H9 (cell line): ENCODE results near the gene CTNNA3. TPM values are rescaled to one million over a fixed set of nuclear protein-coding genes. Genes with fewer than 3 reads are reported as not detected.
"Not testable (repeated sequence)": the region's sequence is repeated elsewhere in the genome, so short reads cannot be mapped to it uniquely, and the experiment has no call there.

Experiments used
- DNase-seq: peaks from one replicate; pipeline ENCODE4 v3.0.0-alpha.2; 2017
- H2AFZ ChIP-seq: one replicate; pipeline ENCODE4 v1.6.1; 2013; ENCODE audit warnings: mild to moderate bottlenecking, low read length, control low read depth, moderate library complexity
- H2AK5ac ChIP-seq: 2 replicates; pipeline ENCODE4 v1.6.1; 2013; ENCODE audit warnings: low read length, control low read depth, mixed read lengths; ENCODE audit not compliant: insufficient read length
- H2BK120ac ChIP-seq: one replicate; pipeline ENCODE4 v1.6.1; 2013; ENCODE audit warnings: low read depth, mild to moderate bottlenecking, low read length, control low read depth, inconsistent platforms; ENCODE audit not compliant: poor library complexity, severe bottlenecking
- H2BK12ac ChIP-seq: 2 replicates; pipeline ENCODE4 v1.6.1; 2013; ENCODE audit warnings: low read length, control low read depth, mixed read lengths, low read depth; ENCODE audit not compliant: insufficient read length
- H2BK15ac ChIP-seq: 2 replicates; pipeline ENCODE4 v1.6.1; 2013; ENCODE audit warnings: low read depth, low read length, control low read depth
- H2BK20ac ChIP-seq: one replicate; pipeline ENCODE4 v1.6.1; 2013; ENCODE audit warnings: low read depth, mild to moderate bottlenecking, low read length, control low read depth, inconsistent platforms; ENCODE audit not compliant: poor library complexity, severe bottlenecking
- H2BK5ac ChIP-seq: 2 replicates; pipeline ENCODE4 v1.6.1; 2013; ENCODE audit warnings: low read length, control low read depth, mixed read lengths; ENCODE audit not compliant: insufficient read length
- H3K14ac ChIP-seq: 2 replicates; pipeline ENCODE4 v1.6.1; 2013; ENCODE audit warnings: low read length, control low read depth; ENCODE audit not compliant: insufficient read depth
- H3K18ac ChIP-seq: 2 replicates; pipeline ENCODE4 v1.6.1; 2013; ENCODE audit warnings: low read depth, mild to moderate bottlenecking, mixed read lengths, low read length, control low read depth; ENCODE audit not compliant: insufficient read length
- H3K23ac ChIP-seq: 2 replicates; pipeline ENCODE4 v1.6.1; 2013; ENCODE audit warnings: low read length, control low read depth, mixed read lengths, low read depth; ENCODE audit not compliant: insufficient read length
- H3K23me2 ChIP-seq: 2 replicates; pipeline ENCODE4 v1.6.1; 2013; ENCODE audit warnings: low read depth, mild to moderate bottlenecking, mixed read lengths, low read length, control low read depth; ENCODE audit not compliant: insufficient read length, poor library complexity, severe bottlenecking
- H3K27ac ChIP-seq: 2 replicates; pipeline ENCODE4 v1.5.1; 2013; ENCODE audit warnings: low read length, control low read depth, mixed read lengths, low read depth; ENCODE audit not compliant: insufficient read length
- H3K27me3 ChIP-seq: 2 replicates; pipeline ENCODE4 v1.6.1; 2013; ENCODE audit warnings: low read length, control low read depth, inconsistent platforms; ENCODE audit not compliant: insufficient read depth
- H3K4ac ChIP-seq: 2 replicates; pipeline ENCODE4 v1.6.1; 2013; ENCODE audit warnings: low read depth, mild to moderate bottlenecking, control low read depth, inconsistent platforms, low read length, moderate library complexity
- H3K4me1 ChIP-seq: 2 replicates; pipeline ENCODE4 v1.6.1; 2013; ENCODE audit warnings: low read length, control low read depth, inconsistent platforms; ENCODE audit not compliant: insufficient read depth
- H3K4me2 ChIP-seq: 2 replicates; pipeline ENCODE4 v1.6.1; 2013; ENCODE audit warnings: low read length, control low read depth, mixed read lengths; ENCODE audit not compliant: insufficient read length, insufficient read depth
- H3K56ac ChIP-seq: 2 replicates; pipeline ENCODE4 v1.6.1; 2013; ENCODE audit warnings: low read depth, mild to moderate bottlenecking, mixed read lengths, low read length, control low read depth; ENCODE audit not compliant: insufficient read length
- H3K79me1 ChIP-seq: 2 replicates; pipeline ENCODE4 v1.6.1; 2013; ENCODE audit warnings: low read depth, mild to moderate bottlenecking, moderate library complexity, low read length, control low read depth, inconsistent platforms; ENCODE audit not compliant: insufficient read depth, poor library complexity, severe bottlenecking
- H3K79me2 ChIP-seq: 2 replicates; pipeline ENCODE4 v1.6.1; 2013; ENCODE audit warnings: low read length, control low read depth, inconsistent platforms; ENCODE audit not compliant: insufficient read depth
- H3K9ac ChIP-seq: 2 replicates; pipeline ENCODE4 v1.6.1; 2013; ENCODE audit warnings: low read length, control low read depth, mixed read lengths; ENCODE audit not compliant: insufficient read length; ENCODE audit errors: extremely low read depth
- H3K9me3 ChIP-seq: one replicate; pipeline ENCODE4 v1.6.1; 2013; ENCODE audit warnings: low read depth, low read length, inconsistent platforms; ENCODE audit not compliant: control insufficient read depth
- H3T11ph ChIP-seq: one replicate; pipeline ENCODE4 v1.6.1; 2013; ENCODE audit warnings: mild to moderate bottlenecking, low read length, control low read depth, inconsistent platforms
- H4K20me1 ChIP-seq: one replicate; pipeline ENCODE4 v1.6.1; 2013; ENCODE audit not compliant: control insufficient read depth, insufficient read length, insufficient read depth
- H4K5ac ChIP-seq: 2 replicates; pipeline ENCODE4 v1.6.1; 2013; ENCODE audit warnings: low read depth, mild to moderate bottlenecking, mixed read lengths, low read length, control low read depth; ENCODE audit not compliant: insufficient read length
- H4K8ac ChIP-seq: replicated peaks from 2 replicates; pipeline ENCODE4 v1.6.1; 2013; ENCODE audit warnings: low read length, control low read depth, mixed read lengths, low read depth; ENCODE audit not compliant: insufficient read length
- H4K91ac ChIP-seq: 2 replicates; pipeline ENCODE4 v1.6.1; 2013; ENCODE audit warnings: low read depth, mild to moderate bottlenecking, moderate library complexity, mixed read lengths, low read length, control low read depth; ENCODE audit not compliant: insufficient read length
- H3K27ac Mint-ChIP-seq, 3 experiments: 2 replicates in 2 of 3; 3 replicates in 1 of 3; pipeline ENCODE4 v1.8.0; 2020 to 2021; ENCODE audit warnings: mixed read lengths in 3 of 3, mild to moderate bottlenecking in 1 of 3, moderate library complexity in 1 of 3
- H3K27me3 Mint-ChIP-seq: 2 replicates; pipeline ENCODE4 v1.8.0; 2021; ENCODE audit warnings: low read depth, mild to moderate bottlenecking, moderate library complexity, mixed read lengths
- H3K36me3 Mint-ChIP-seq, 3 experiments: 2 replicates in 2 of 3; 3 replicates in 1 of 3; pipeline ENCODE4 v1.8.0; 2020 to 2021; ENCODE audit warnings: low read depth in 3 of 3, mixed read lengths in 3 of 3; ENCODE audit not compliant: insufficient read depth in 1 of 3
- H3K4me1 Mint-ChIP-seq, 2 experiments: 2 replicates each; pipeline ENCODE4 v1.8.0; 2020; ENCODE audit warnings: mixed read lengths in 2 of 2
- H3K4me3 Mint-ChIP-seq, 2 experiments: 2 replicates in 1 of 2; 3 replicates in 1 of 2; pipeline ENCODE4 v1.8.0; 2020 to 2021; ENCODE audit warnings: mild to moderate bottlenecking in 2 of 2, mixed read lengths in 2 of 2, moderate library complexity in 1 of 2
- H3K9me3 Mint-ChIP-seq, 2 experiments: 2 replicates in 1 of 2; 3 replicates in 1 of 2; pipeline ENCODE4 v1.8.0; 2020; ENCODE audit warnings: mild to moderate bottlenecking in 2 of 2, mixed read lengths in 2 of 2, moderate library complexity in 1 of 2
- WGBS: extraction: QIAGEN DNeasy Blood & Tissue Kit; methylation state at CpG from one replicate; pipeline ENCODE4 v1.1.7; 2013; ENCODE audit warnings: missing lambda C conversion rate, low lambda C conversion rate, mixed read lengths; ENCODE audit not compliant: insufficient read length; ENCODE audit errors: extremely low coverage; 5-methylcytosine and 5-hydroxymethylcytosine counted together
- total RNA-seq: library from RNA; stranded (reverse); gene quantifications from 2 replicates; pipeline ENCODE4 v1.2.1, GENCODE V29; 2021
- TF ChIP-seq, protein P1 (sequence below): fragments of 200-600 bp; sonication (generic); conservative IDR thresholded peaks from 3 replicates; pipeline ENCODE4 v1.8.0; 2021; ENCODE audit warnings: antibody characterized with exemption, mild to moderate bottlenecking

The CTNNA3 gene
- total RNA-seq, 1 experiment from 2014 or later: 3.3 TPM

DNA sequence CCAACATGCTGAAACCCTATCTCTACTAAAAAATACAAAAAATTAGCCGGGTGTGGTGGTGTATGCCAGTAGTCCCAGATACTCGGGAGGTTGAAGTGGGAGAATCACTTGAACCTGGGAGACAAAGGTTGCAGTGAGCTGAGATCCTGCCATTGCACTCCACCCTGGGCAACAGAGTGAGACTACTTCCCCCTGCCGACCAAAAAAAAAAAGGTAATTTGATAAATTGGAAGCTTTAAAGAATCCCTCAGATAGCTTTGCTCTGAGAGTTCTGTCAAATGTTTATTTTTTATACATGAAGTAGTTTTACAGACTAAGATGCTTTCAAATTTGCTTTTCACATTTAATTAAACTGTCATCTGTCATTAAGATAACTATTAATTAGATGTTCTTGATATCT is 1333.5 kb downstream of the CTNNA3 start:
- Histone ChIP-seq H2BK12ac (no peak overlapping the region), H2BK15ac (no peak overlapping the region), H3K4ac (no peak overlapping the region), H3K56ac (no peak overlapping the region), H4K8ac (no peak overlapping the region), H3T11ph (no peak overlapping the region), H3K4me1 (no peaks in the 10 kb centered on the region), H4K20me1 (no peaks in the 10 kb centered on the region), H3K14ac (no peak overlapping the region), H2BK20ac (no peak overlapping the region), H3K23ac (no peak overlapping the region), H3K79me2 (no peaks in the 10 kb centered on the region), H3K9ac (no peak overlapping the region), H3K4me2 (no peak overlapping the region), H2AK5ac (no peak overlapping the region), H4K5ac (no peak overlapping the region), H2BK120ac (no peak overlapping the region), H3K27me3 (no peaks in the 10 kb centered on the region), H3K9me3 (no peaks in the 10 kb centered on the region), H3K79me1 (no peaks in the 10 kb centered on the region), H2BK5ac (no peak overlapping the region), H4K91ac (no peak overlapping the region), H3K18ac (no peak overlapping the region), H3K27ac (no peak overlapping the region), H3K23me2 (no peaks in the 10 kb centered on the region), H2AFZ (no peak overlapping the region)
- no peak for DNase-seq
- Mint-ChIP-seq H3K27me3 (no peaks in the 10 kb centered on the region), H3K36me3 (no peaks in the 10 kb centered on the region), H3K4me3 (no peak overlapping the region), H3K9me3 (peaks cover 0 to 2% of the 10 kb centered on the region in 2 experiments; a peak in 3 of 5 replicates), H3K4me1 (no peaks in the 10 kb centered on the region), H3K27ac (no peak overlapping the region)
- TF ChIP-seq, protein P1, sequence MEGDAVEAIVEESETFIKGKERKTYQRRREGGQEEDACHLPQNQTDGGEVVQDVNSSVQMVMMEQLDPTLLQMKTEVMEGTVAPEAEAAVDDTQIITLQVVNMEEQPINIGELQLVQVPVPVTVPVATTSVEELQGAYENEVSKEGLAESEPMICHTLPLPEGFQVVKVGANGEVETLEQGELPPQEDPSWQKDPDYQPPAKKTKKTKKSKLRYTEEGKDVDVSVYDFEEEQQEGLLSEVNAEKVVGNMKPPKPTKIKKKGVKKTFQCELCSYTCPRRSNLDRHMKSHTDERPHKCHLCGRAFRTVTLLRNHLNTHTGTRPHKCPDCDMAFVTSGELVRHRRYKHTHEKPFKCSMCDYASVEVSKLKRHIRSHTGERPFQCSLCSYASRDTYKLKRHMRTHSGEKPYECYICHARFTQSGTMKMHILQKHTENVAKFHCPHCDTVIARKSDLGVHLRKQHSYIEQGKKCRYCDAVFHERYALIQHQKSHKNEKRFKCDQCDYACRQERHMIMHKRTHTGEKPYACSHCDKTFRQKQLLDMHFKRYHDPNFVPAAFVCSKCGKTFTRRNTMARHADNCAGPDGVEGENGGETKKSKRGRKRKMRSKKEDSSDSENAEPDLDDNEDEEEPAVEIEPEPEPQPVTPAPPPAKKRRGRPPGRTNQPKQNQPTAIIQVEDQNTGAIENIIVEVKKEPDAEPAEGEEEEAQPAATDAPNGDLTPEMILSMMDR: no peak
- WGBS: no CpG with 5 or more reads among the region's 3 CpGs

- H3K4ac ChIP-seq, H3K36me3 Mint-ChIP-seq, H3K79me1 ChIP-seq, H2BK15ac ChIP-seq, H3K4me3 Mint-ChIP-seq, H4K91ac ChIP-seq, H3K14ac ChIP-seq, H3K23me2 ChIP-seq, H3K9ac ChIP-seq, H2BK120ac ChIP-seq, H4K8ac ChIP-seq, H4K5ac ChIP-seq, H2AFZ ChIP-seq, H3K27me3 ChIP-seq, H2BK20ac ChIP-seq, H3K79me2 ChIP-seq, H3K4me1 Mint-ChIP-seq, H3K18ac ChIP-seq, H3K9me3 Mint-ChIP-seq, H2BK12ac ChIP-seq, H3K4me1 ChIP-seq, H3K4me2 ChIP-seq, H3K27me3 Mint-ChIP-seq, H3K27ac ChIP-seq, H3K56ac ChIP-seq, H2AK5ac ChIP-seq, H3T11ph ChIP-seq, H4K20me1 ChIP-seq, H3K9me3 ChIP-seq, H3K27ac Mint-ChIP-seq, H2BK5ac ChIP-seq, H3K23ac ChIP-seq, DNase-seq: not testable (repeated sequence)
- WGBS: no CpG with 5 or more reads among the region's 12 CpGs
Measured at GRCh38 chr10:66353822-66354221, 1342.2 kb downstream of the CTNNA3 start.
